RKO (cell line): ENCODE data around the gene KIF23.

ENCODE experiments used
- DNase-seq: peaks from one replicate; pipeline ENCODE4 v3.0.0-alpha.2; 2016; ENCODE audit warnings: low spot score

The KIF23 gene

GRCh38 chr15:69394556-69395282 lies 19.4 kb upstream of the KIF23 start:
- peak; percentile 67 for DNase-seq

- DNase-seq, result no peak
These were observed 18.7 kb upstream of the KIF23 start for GRCh38 chr15:69395460-69395859.

DNA sequence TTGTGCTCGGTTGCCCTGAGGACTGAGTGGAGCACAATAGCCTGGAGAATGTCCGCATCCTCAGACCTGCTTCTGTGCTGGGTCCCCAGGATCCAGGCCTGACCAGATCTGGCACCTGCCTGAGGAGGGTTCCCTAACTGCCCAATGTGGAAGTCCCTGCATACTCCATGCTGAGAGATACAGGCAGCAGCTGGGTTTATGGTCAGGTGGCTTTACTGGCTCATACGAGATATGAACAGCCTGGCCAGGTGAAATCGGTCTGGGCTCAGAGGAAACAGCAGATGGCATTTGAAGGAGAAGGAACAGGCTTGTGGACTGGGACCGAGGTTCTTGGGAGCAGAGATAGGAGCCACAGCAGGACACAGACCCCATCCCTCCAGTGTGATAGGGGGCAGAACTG lies 18.2 kb upstream of the KIF23 start:
- no peak for DNase-seq

GRCh38 chr15:69398491-69398891 lies 15.7 kb upstream of the KIF23 start:
- no peak for DNase-seq

DNA sequence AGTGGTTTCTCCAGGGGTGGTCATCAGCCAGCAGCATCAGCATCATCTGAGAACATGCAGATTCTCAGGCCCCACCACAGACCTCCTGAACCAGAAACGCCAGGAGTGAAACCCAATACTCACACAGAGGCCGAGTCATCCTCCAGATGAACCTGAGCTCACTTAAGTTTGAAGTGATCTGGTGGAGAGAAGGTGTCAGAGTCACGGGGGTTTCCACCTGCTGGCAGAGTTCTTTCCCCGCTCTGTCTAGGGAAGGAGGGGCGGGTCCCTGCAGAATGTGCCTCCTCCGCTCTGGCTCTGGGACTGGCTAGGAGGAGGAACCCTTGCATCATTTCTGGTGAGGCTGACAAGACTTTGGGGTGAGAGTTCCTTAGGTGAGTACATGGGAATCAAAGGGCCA lies 13.3 kb upstream of the KIF23 start:
- DNase-seq, result no peak

DNA sequence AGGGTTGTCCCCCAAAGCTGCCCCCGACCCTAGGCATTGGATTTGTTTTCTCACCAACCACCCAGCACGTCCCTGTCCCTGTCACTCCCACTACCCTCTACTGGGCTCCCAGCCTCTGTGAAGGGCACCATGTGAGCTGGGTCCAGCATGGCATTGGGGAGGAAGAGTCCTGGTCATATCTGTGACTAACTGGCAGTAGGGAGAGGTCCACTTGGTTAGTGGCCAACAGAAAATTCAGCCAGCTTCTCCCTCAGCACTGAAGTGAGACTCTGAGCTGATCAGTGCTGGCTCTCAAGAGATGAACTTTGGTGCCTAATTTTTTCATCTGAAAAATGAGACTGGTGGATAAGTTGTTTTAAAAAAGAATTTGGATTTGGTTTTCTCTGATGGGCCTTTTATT lies 11.3 kb upstream of the KIF23 start:
- no peak for DNase-seq

DNA sequence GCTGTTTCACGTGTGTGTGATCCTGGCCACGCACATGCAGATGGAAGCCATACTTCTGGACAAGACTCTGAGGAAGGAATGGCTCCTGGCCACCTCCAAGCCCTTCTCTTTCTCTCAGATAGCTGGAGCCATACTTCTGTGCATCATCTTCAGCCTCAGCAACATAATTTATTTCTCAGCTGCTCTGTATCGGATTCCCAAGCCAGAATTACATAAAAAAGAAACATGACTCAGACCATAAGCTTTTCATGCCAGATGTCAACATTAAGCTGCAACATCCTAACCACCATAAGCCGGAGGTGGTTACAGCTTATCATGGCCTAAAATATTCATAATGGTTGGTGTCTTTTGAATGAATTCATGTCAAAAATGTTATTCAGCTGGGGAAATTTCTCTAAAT lies 10.6 kb upstream of the KIF23 start:
- no peak for DNase-seq

DNA sequence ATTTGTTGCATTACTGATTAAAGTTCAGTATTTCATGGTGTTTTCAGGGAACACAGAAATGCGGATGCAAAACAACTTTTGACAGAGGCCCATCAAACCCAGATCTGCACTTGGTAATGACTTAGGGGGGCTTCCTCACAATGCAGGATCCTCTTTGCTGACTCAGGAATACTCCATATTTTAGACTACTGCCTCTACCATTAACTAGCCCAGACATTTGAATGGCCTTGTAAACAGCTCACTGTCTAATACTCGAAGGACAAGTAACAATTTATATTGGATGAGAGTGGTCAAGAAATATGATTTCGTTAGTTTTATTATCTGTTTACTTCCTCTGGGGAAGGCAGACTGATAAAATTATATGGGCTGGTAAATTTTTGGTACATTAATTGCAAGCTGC lies 9.0 kb upstream of the KIF23 start:
- no peak for DNase-seq

DNA sequence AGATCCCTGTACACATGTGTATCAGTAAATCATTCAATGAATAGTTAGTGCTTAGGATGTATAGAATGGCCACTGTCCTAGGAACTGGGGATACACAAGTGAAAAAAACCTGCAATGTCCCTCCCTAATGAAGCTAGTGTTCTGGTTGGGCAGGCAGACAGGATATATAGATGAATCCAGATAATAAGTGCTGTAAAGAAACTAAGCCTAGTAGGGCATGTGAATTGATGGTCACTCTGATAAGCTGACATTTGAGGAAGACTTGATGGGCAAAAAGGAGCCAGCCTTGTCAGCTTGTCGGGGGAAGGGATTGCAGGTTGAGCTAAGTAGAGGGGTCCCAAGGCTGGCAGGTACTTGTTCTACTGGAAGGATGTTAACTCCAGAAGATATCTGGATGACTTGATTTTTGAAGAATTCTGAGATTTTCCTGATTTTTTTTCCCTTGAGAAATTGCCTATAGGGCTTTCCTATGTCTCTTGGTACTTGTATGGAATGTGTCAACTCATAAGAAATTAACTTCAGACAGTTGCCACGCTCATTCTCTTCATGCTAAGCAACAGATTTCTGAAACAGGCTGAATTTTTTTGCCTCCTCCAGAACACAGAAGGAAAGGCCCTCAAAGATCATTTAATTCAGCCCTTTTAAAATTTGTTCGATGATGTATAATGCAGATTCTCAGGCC lies 6.3 kb upstream of the KIF23 start:
- no peak for DNase-seq

- DNase-seq, result no peak
These were observed 5.3 kb upstream of the KIF23 start for GRCh38 chr15:69408841-69409240.

DNA sequence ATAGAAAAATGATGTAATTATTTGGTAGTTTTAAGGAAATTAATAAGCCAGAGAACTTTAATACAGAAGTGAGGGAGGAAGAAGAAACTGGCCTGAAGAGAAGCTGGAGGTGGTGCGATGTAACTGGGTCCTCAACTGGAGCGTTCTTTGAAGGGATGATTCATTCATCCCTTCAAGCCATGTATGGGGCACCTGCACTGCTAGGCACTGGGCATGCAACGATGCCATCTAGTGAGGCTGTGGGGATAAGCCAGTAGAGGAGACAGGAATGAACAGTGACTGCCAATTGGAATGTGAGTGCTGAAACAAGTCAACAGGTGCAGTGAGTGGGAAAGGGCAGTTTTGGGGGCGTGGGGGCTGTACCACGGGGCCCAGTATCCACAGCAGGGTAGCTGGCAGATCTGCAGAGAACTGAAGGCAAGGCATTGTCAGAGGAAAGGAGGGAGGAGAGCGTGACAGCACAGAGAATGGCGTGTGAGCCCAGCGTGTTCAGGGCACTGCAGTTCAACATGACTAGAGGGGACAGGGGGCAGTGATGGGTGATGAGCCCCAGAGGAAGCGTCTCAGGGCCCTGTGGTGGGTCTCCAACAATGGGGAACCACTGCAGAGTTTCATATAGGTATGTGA lies 3.8 kb upstream of the KIF23 start:
- peak; percentile 66 for DNase-seq

- DNase-seq, result no peak
These were observed 1.9 kb upstream of the KIF23 start for GRCh38 chr15:69412274-69412673.

- DNase-seq, result no peak
These were observed 1.4 kb upstream of the KIF23 start for GRCh38 chr15:69412701-69413100.

DNA sequence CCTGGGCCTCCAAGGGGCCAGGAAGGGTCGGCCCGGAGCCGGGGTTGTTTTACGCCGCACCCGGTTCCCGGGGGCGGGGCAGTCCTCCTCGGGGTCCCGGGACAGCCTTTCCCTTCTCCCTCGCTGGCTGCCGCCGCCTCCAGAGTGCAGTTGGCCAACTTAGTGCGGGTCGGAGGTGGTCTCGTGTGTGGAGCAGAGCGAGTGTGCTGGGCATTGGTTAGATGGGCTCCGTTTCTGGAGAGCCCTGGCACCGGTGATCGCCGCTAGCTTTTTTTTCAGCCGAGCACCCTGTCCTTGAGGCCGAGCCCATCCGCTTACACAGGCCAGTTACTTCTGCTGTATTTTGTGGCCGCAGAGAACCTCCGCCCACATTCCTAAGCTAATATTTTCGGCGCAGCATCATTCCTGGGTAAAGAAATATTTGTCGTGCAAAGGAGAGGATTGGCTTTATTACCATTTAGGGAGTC lies 585 bp downstream of the KIF23 start:
- DNase-seq, result peak; percentile 88

DNA sequence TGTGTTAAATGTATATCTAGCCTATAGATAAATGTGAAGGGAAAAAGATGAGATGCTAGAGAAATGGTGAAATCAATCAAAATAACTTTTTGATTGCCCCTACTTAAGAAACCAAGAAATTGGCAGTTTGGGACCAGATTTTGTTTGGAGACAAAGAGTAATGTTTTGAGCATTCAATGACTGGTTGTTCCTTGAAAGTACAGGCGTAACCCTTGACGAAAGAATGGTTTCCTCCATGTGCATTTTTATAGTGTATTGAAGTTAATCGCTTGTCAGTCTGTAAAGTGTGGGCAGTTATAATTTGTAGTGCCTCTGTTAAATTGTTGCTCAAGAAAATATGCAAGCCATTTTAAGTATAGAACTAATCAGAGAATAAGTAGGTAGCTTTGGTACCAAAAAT lies 1.2 kb downstream of the KIF23 start:
- peak; percentile 45 for DNase-seq

DNA sequence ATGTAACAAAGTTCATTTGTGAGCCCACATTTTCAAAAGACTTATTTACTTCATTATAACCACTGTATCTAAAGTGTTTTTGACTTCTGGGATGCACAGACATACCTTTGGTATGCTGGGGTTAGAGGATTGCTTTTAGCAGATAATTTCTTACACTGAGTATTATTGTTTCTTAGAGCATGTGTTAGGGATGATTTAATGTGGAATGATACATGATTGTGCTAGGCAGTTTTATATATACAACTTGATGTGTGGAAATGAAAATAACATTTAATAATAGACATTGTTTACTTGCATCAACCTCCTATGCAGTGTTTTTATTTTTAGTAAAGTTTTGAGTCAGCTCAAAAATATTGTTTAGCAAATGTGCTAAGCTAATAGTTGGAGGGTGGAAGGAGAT lies 3.4 kb downstream of the KIF23 start:
- DNase-seq, result no peak

DNA sequence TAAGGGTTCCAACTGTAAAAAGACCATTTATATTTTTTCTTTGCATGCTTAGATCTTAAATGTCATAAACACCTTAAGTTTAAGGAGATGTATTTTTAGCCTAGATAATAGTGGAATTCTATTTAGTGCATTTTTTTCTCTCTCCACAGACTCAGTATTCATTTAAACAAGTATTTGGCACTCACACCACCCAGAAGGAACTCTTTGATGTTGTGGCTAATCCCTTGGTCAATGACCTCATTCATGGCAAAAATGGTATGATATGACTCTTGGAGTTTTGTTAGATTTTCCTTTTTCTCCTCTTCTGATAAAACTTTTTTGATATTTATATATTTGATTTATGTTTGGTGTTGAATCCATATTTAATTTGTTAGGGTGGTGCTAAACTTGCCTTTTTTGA lies 7.3 kb downstream of the KIF23 start:
- no peak for DNase-seq

DNA sequence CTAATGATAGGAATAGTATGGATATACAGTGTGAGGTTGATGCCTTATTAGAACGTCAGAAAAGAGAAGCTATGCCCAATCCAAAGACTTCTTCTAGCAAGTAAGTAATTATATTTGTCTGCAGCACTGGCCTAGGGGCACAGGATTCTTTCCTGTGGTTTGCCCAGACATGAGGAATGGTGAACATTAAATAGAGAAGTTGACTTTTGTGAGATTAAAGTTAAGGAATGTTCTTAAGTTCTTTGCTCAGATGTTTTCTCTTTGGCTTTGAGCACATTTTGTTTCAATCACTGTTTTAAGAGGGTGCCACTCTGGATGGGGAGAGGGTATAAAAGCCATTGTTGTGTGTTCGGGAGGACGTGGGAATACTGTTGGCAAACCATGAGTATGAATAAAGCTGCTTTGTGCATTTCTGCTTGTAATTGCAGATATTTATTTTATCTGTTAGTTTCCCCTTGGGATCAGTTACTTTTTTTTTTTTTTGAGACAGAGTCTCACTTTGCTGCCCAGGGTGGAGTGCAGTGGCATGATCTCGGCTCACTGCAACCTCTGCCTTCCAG lies 8.3 kb downstream of the KIF23 start:
- DNase-seq, result no peak

DNA sequence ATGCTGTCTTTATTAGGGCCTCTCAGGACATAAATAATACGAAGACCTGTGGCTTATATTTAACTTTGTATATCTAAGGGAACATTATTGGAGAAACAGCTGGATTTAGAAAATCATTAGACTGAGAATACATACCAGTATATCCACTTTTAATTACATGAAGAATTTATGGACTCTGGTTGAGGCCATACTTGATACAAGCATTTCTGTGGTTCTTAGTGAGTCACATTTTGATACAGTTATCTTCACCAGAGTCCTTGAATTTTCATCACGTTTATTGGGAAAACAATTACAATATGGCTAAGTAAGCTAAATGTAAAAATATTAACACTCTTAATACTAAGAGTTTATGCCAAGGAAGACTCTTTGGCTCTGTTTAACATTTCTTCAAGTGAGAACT lies 9.9 kb downstream of the KIF23 start:
- no peak for DNase-seq

DNA sequence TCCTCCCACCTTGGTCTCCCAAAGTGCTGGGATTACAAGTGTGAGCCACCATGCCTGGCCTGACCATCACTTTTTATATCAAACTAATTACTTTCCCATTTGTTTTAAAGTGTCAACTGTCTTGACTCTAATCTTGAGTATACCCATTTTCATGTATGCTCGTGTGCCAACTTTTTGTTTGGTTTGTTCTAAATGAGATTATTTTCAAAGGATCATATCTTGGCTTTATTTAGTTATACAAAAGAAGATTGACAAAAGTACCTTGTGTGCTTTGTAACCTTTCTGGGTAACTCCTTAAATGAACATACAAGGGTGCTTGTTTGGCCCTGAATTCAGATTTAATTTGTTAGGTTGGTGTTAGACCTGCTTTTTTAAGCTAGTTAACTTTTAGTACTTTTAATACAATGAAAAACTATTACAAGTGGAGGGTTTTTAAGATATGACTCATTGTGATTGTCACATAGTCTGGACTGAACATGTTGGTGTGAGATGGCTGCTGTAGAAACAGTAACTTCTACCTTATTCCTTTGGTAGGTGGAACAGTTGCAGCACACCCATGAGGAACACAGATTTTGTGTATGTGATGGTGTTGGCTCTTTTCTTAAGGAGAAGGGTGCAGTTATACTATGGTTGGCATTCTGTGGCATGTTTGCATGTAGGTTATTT lies 10.7 kb downstream of the KIF23 start:
- no peak for DNase-seq

DNA sequence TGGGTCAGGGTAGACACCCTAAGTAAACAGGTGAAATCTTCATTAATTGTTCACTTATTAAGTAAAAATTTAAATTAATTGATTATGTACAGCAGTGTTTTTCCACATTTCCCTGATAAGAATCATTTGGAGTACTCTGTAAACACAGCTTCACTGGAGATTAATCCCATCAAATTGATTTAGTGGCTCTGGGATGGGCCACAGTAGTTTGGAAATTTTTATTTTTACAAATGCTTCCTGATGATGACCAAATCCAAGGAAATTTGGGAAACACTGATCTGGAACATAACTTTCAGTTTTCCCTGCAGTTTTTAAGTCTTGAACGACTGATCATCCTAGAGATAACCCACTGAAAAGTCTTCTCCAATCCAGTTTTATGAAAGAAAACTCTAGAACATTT lies 19.7 kb downstream of the KIF23 start:
- no peak for DNase-seq

- DNase-seq, result no peak
These were observed 20.1 kb downstream of the KIF23 start for GRCh38 chr15:69434238-69434637.

DNA sequence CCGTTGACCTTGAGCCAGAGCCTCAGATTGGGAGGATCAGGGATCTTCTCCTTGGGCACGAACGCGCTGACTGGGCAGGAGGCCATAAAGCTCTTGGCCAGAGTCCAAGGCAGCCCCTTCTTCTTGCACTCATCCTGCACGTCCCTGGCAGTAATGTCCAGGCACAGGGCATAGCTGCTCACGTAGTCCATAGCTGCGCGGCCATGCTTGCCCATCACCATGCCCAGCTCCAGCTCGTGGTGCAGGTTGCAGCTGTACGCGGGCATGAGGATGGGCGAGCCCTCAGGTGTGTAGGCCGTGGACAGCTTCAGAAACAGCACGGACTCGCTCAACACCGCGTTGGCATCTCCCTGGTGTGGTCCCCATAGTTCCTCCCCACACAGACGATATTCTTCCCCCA lies 20.5 kb downstream of the KIF23 start:
- DNase-seq, result no peak
